Hematopoietic multipotent progenitor cell (in vitro differentiated cells): ENCODE measurements around the gene FABP3. TPM values are rescaled to one million over a fixed set of nuclear protein-coding genes. Genes with fewer than 3 reads are reported as not detected.

Experiments
- DNase-seq, 3 donors: peaks; one replicate each; pipeline ENCODE4 v3.0.0-alpha.2; 2011 to 2015; ENCODE audit warnings: low read depth in 2 of 3, low spot score in 2 of 3
- total RNA-seq: library from RNA; depleted of rRNA; stranded (reverse); fragments of >200 nt; gene quantifications from one replicate; pipeline ENCODE4 v1.2.3, GENCODE V29; 2012

FABP3 gene
- total RNA-seq, result not detected

GRCh38 chr1:31373056-31373896 is at the start of gene FABP3:
Gene FABP3, minus strand, starts transcription at chr1:31373076. Its CDS starts 62 bp downstream, at chr1:31373014.
- DNase-seq, result peak in 2 of 3 donors; percentile 33 to 56

- peak in 2 of 3 donors; percentile 53 to 71 for DNase-seq
Observed at GRCh38 chr1:31421371-31422040, 48.6 kb upstream of the FABP3 start.

- DNase-seq, result no peak
Observed at GRCh38 chr1:31420716-31421115, 47.8 kb upstream of the FABP3 start.

GRCh38 chr1:31418626-31419323 is 45.9 kb upstream of the FABP3 start:
- no peak for DNase-seq

GRCh38 chr1:31417148-31417547 is 44.3 kb upstream of the FABP3 start:
- no peak for DNase-seq

GRCh38 chr1:31416101-31416736 is 43.3 kb upstream of the FABP3 start:
- no peak for DNase-seq

GRCh38 chr1:31415658-31416057 is 42.8 kb upstream of the FABP3 start:
- DNase-seq, result no peak

- DNase-seq, result no peak
Observed at GRCh38 chr1:31414980-31415370, 42.1 kb upstream of the FABP3 start.

GRCh38 chr1:31413405-31414001 is 40.6 kb upstream of the FABP3 start:
- peak in 2 of 3 donors; percentile 29 to 33 for DNase-seq

GRCh38 chr1:31412732-31413404 is 40.0 kb upstream of the FABP3 start, which contains the start of gene SERINC2:
Gene SERINC2, plus strand, starts transcription at chr1:31413213. Its CDS starts 53 bp downstream, at chr1:31413266.
- DNase-seq, result peak in 1 of 3 donors; percentile 26

- DNase-seq, result no peak
Observed at GRCh38 chr1:31412205-31412604, 39.3 kb upstream of the FABP3 start.

GRCh38 chr1:31410871-31411270 is 38.0 kb upstream of the FABP3 start:
- DNase-seq, result no peak

GRCh38 chr1:31409946-31410858 is 37.3 kb upstream of the FABP3 start:
- DNase-seq, result no peak

- no peak for DNase-seq
Observed at GRCh38 chr1:31408788-31409318, 36.0 kb upstream of the FABP3 start.

- no peak for DNase-seq
Observed at GRCh38 chr1:31407029-31407626, 34.3 kb upstream of the FABP3 start.

- DNase-seq, result no peak
Observed at GRCh38 chr1:31405578-31406245, 32.8 kb upstream of the FABP3 start.

GRCh38 chr1:31401241-31401640 is 28.4 kb upstream of the FABP3 start:
- no peak for DNase-seq

GRCh38 chr1:31400393-31400792 is 27.5 kb upstream of the FABP3 start:
- no peak for DNase-seq
